Measurements from ENCODE around the gene SEC31B. TPM values are rescaled to one million over a fixed set of nuclear protein-coding genes. Genes with fewer than 3 reads are reported as not detected.
A peak's percentile ranks its signal among the peaks of the same experiment; 100 is the strongest.

Gene SEC31B
- total RNA-seq, 1 experiment from 2014 or later = 10.6 TPM

DNA sequence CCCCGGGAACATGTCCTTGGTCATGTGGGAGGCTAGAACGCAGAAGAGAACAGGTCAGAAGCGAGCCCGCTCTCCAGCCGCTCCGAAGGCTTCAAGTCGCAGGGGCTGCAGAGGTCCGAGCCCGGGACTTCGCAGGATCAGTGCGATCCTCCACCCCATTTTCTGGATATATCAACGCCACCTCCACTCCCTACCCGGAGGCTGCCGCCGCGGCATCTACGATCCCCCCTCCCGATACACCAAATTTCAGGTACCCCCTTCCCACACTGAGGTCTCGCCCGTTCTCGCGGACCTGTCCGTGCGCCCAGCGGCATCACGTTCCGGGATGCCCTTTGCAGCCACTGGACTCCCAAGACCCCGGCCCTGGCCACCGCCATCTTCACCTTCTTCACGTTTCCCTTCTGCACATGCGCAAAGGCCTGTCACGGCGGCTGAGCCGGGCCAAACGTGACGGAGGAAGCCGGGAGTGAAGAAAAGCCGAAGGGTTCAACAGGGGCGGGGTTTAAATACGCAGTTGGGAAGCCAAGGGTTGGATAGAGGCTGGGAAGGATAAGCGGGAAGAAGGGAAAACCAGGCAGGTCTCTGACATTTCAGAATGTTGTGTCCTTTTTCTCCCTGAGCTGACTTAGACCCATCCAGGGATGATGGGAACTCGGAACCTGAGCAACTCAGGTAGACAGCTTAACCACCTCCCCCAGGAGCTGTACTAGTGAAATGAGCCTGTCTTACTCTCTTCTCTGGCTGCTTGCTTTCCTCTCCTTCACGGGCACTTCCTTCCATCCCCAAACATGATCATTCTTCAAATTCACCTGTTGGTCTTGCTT is 10.0 kb upstream of the SEC31B start, which contains the start of gene NDUFB8:
NDUFB8 (minus strand) TSS at position 397 of the 824 bp plus-strand sequence; CDS start at position 377, 20 bp downstream.
- POLR2A ChIA-PET = interaction anchor here (0.8 to 2.5 kb wide), 7 partner anchors 11 to 383 kb away, joined by 3 to 7 read pairs (median 3); partner anchors contain the start of genes SCD and SLF2
- intact Hi-C loops (cut with micrococcal nuclease) = loop anchor here (10.0 kb wide), 1 partner anchor 345 kb away; no protein-coding TSS in a partner anchor
- peak within 1 kb of the TSS; percentile 90 for H3K4me3 Mint-ChIP-seq (ENCODE audit: unreplicated experiment)

DNA sequence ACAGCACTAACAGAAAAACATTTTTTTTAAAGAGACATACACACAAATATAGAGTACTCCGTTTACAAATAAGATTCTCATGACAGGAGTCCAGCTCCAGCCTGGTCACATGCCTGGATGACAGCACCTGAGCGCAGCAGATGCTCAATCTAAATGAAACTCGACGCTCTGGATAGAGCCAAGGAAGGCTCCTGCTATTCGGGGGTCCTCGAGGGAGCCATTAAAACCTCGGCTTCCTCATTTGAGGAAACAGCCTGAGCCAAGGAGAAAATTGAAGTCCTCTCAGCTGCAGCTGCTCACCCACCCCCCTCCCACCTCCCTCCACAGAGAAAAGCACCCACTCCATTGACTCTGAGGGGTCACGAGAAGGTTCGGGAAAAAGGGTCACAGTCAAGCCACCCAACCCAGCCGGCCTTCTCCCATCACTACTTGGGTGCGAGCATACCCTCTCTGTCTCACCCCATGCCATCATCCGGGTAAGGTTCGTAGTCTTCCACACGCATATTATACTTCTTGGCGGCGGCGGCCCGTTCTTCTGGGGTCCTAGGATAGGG is 9.3 kb upstream of the SEC31B start:
- POLR2A ChIA-PET = interaction anchor here (0.6 to 2.5 kb wide), 6 partner anchors 11 to 1461 kb away, joined by 3 to 7 read pairs (median 3); partner anchors contain the start of gene SCD

More for the DNA sequence above, 10.0 kb upstream of the SEC31B start, which contains the start of gene NDUFB8:
- Mint-ChIP-seq H3K9me3 (ENCODE audit: unreplicated experiment) (no peaks in the 10 kb centered on the region), H3K4me1 (ENCODE audit: insufficient read depth, unreplicated experiment) (peaks cover 12% of the 10 kb centered on the region), H3K36me3 (ENCODE audit: insufficient read depth, unreplicated experiment) (peaks cover 17% of the 10 kb centered on the region), H3K27me3 (ENCODE audit: insufficient read depth, unreplicated experiment) (no peaks in the 10 kb centered on the region), H3K27ac (ENCODE audit: low read depth, unreplicated experiment) (peak within 1 kb of the TSS; percentile 94)
- TF ChIP-seq, protein P1, sequence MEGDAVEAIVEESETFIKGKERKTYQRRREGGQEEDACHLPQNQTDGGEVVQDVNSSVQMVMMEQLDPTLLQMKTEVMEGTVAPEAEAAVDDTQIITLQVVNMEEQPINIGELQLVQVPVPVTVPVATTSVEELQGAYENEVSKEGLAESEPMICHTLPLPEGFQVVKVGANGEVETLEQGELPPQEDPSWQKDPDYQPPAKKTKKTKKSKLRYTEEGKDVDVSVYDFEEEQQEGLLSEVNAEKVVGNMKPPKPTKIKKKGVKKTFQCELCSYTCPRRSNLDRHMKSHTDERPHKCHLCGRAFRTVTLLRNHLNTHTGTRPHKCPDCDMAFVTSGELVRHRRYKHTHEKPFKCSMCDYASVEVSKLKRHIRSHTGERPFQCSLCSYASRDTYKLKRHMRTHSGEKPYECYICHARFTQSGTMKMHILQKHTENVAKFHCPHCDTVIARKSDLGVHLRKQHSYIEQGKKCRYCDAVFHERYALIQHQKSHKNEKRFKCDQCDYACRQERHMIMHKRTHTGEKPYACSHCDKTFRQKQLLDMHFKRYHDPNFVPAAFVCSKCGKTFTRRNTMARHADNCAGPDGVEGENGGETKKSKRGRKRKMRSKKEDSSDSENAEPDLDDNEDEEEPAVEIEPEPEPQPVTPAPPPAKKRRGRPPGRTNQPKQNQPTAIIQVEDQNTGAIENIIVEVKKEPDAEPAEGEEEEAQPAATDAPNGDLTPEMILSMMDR (IDR thresholded peaks at IDR 0.05; ENCODE audit: unreplicated experiment) = no peak
- BruUV-seq (replicated peaks) = TSS peak; percentile 47
- DNase-seq (ENCODE audit: unreplicated experiment) = peak; percentile 82
- CTCF ChIA-PET = interaction anchor here (0.8 to 3.7 kb wide), 5 partner anchors 12 to 348 kb away, joined by 3 to 24 read pairs (median 3); no protein-coding TSS in a partner anchor

DNA sequence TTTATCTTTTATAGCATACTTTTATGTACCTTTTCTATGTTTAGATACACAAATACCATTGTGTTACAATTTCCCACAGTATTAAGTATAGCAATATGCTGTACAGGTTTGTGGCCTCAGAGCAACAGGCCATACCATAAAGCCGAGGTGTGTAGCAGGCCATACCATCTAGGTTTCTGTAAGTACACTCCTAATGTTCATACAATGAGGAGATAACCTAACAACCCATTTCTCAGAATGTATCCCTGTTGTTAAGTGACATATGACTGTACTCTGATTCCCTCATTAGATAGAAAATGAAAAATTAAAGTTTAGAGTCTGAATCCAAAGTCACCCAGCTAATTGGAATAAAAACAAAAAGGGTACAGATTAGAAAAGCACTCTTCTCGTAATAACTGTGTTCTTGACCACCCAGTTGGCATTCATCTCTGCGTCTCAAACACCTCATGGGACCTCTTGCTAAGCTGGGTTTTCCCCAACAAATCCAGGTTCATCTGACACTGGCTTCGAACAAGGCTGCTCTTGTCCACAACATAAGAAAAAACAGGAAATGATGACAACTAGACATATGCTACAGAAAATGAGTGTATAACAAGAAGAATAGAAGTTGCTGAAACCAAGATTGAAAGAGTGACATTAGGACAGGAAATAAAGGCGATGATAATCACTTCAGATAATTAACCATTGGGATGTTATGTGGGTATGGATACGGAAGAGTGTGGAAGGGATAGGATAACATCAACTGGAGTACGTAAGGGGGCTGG is 8.6 kb upstream of the SEC31B start:
- ChIA-PET CTCF (interaction anchor here (0.7 to 3.7 kb wide), 7 partner anchors 7 to 350 kb away, joined by 3 to 24 read pairs (median 4); partner anchors contain the start of gene HIF1AN), POLR2A (interaction anchor here (0.6 to 2.5 kb wide), 5 partner anchors 10 to 1461 kb away, joined by 3 to 7 read pairs (median 3); no protein-coding TSS in a partner anchor)
- Mint-ChIP-seq H3K27ac (ENCODE audit: low read depth, unreplicated experiment) (peak overlapping the region; percentile 94), H3K4me3 (ENCODE audit: unreplicated experiment) (peak overlapping the region; percentile 90), H3K4me1 (ENCODE audit: insufficient read depth, unreplicated experiment) (peaks cover 12% of the 10 kb centered on the region), H3K36me3 (ENCODE audit: insufficient read depth, unreplicated experiment) (peaks cover 26% of the 10 kb centered on the region), H3K27me3 (ENCODE audit: insufficient read depth, unreplicated experiment) (no peaks in the 10 kb centered on the region), H3K9me3 (ENCODE audit: unreplicated experiment) (no peaks in the 10 kb centered on the region)
- DNase-seq (ENCODE audit: unreplicated experiment) = no peak
- intact Hi-C loops (cut with micrococcal nuclease) = no loop called here
- BruUV-seq (replicated peaks) = TSS peak; percentile 60
- TF ChIP-seq, protein P1 (IDR thresholded peaks at IDR 0.05; ENCODE audit: unreplicated experiment) = no peak

More for the DNA sequence above, 9.3 kb upstream of the SEC31B start:
- CTCF ChIA-PET = interaction anchor here (0.7 to 3.7 kb wide), 3 partner anchors 11 to 344 kb away, joined by 3 to 24 read pairs (median 3); no protein-coding TSS in a partner anchor
- Mint-ChIP-seq H3K27me3 (ENCODE audit: insufficient read depth, unreplicated experiment) (no peaks in the 10 kb centered on the region), H3K27ac (ENCODE audit: low read depth, unreplicated experiment) (peak overlapping the region; percentile 94), H3K9me3 (ENCODE audit: unreplicated experiment) (no peaks in the 10 kb centered on the region), H3K4me1 (ENCODE audit: insufficient read depth, unreplicated experiment) (peaks cover 12% of the 10 kb centered on the region), H3K4me3 (ENCODE audit: unreplicated experiment) (peak overlapping the region; percentile 90), H3K36me3 (ENCODE audit: insufficient read depth, unreplicated experiment) (peaks cover 19% of the 10 kb centered on the region)
- no peak for DNase-seq (ENCODE audit: unreplicated experiment)
- TF ChIP-seq, protein P1 (IDR thresholded peaks at IDR 0.05; ENCODE audit: unreplicated experiment) = no peak
- intact Hi-C loops (cut with micrococcal nuclease) = no loop called here
- no TSS peak for BruUV-seq (replicated peaks)

Measured in MCF 10A (cell line).